ENCODE data around the gene TAF4B.
"Not testable (repeated sequence)": the region's sequence is repeated elsewhere in the genome, so short reads cannot be mapped to it uniquely, and the experiment has no call there.

The TAF4B gene

GRCh38 chr18:26435415-26436095 is 209.3 kb downstream of the TAF4B start:
- Mint-ChIP-seq H3K4me1 (peaks cover 11% of the 10 kb centered on the region), H3K27ac (no peak overlapping the region), H3K27me3 (peaks cover 32% of the 10 kb centered on the region), H3K4me3 (no peak overlapping the region), H3K36me3 (no peaks in the 10 kb centered on the region), H3K9me3 (peaks cover 7% of the 10 kb centered on the region)
- no peak for ATAC-seq

- Mint-ChIP-seq H3K27me3 (peaks cover 40% of the 10 kb centered on the region), H3K4me1 (peaks cover 11% of the 10 kb centered on the region), H3K27ac (no peak overlapping the region), H3K36me3 (no peaks in the 10 kb centered on the region), H3K9me3 (peaks cover 4% of the 10 kb centered on the region), H3K4me3 (no peak overlapping the region)
- ATAC-seq: no peak
Measured at GRCh38 chr18:26436176-26437051, 210.2 kb downstream of the TAF4B start.

- not testable (repeated sequence) for ATAC-seq, H3K27ac Mint-ChIP-seq, H3K36me3 Mint-ChIP-seq, H3K4me3 Mint-ChIP-seq, H3K9me3 Mint-ChIP-seq
- H3K27me3 Mint-ChIP-seq: peaks cover 47% of the 10 kb centered on the region
- peaks cover 11% of the 10 kb centered on the region for H3K4me1 Mint-ChIP-seq
Measured at GRCh38 chr18:26437634-26438033, 211.4 kb downstream of the TAF4B start.

GRCh38 chr18:26438980-26439379 is 212.7 kb downstream of the TAF4B start:
- peaks cover 11% of the 10 kb centered on the region for H3K4me1 Mint-ChIP-seq
- peak; percentile 98 for ATAC-seq
- no peaks in the 10 kb centered on the region for H3K36me3 Mint-ChIP-seq
- no peak overlapping the region for H3K27ac Mint-ChIP-seq
- H3K9me3 Mint-ChIP-seq: no peaks in the 10 kb centered on the region
- no peak overlapping the region for H3K4me3 Mint-ChIP-seq
- peaks cover 55% of the 10 kb centered on the region for H3K27me3 Mint-ChIP-seq

GRCh38 chr18:26439537-26439936 is 213.3 kb downstream of the TAF4B start:
- Mint-ChIP-seq H3K4me3 (no peak overlapping the region), H3K9me3 (no peaks in the 10 kb centered on the region), H3K27me3 (peaks cover 56% of the 10 kb centered on the region), H3K36me3 (no peaks in the 10 kb centered on the region), H3K27ac (no peak overlapping the region), H3K4me1 (peaks cover 11% of the 10 kb centered on the region)
- ATAC-seq: no peak

GRCh38 chr18:26440644-26441043 is 214.4 kb downstream of the TAF4B start:
- no peaks in the 10 kb centered on the region for H3K9me3 Mint-ChIP-seq
- no peak overlapping the region for H3K4me3 Mint-ChIP-seq
- ATAC-seq: no peak
- H3K36me3 Mint-ChIP-seq: no peaks in the 10 kb centered on the region
- peaks cover 59% of the 10 kb centered on the region for H3K27me3 Mint-ChIP-seq
- peaks cover 11% of the 10 kb centered on the region for H3K4me1 Mint-ChIP-seq
- no peak overlapping the region for H3K27ac Mint-ChIP-seq

Data from stimulated activated memory B cell treated with anti-CD40 and anti-IgM and Interleukin-4, amounts not matched to agents 10 μg/mL and 1 μg/mL and 100 μg/mL, for 72 hours (primary cell).